Cardiac ventricle fibroblast (primary cell): Measurements from ENCODE around the gene THBS1. TPM values are rescaled to one million over a fixed set of nuclear protein-coding genes. Genes with fewer than 3 reads are reported as not detected.

Source experiments
- total RNA-seq: library from RNA; depleted of rRNA; stranded (reverse); fragments of >200 nt; gene quantifications from 2 replicates; pipeline ENCODE4 v1.2.3, GENCODE V29; 2015

THBS1 gene
- total RNA-seq = 571 and 614 TPM in 2 replicates

GRCh38 chr15:39580485-39581241, at the start of gene THBS1:
Gene THBS1 (plus strand): TSS chr15:39581079. CDS start chr15:39581858, 779 bp downstream.

Other genes with a start within 250 kb of the THBS1 start
- gene FSIP1, start 201.8 kb downstream of the THBS1 start, total RNA-seq = 0.20 and 0.25 TPM in 2 replicates